GM12878 (cell line): ENCODE data around the gene AGO4. TPM values are rescaled to one million over a fixed set of nuclear protein-coding genes. Genes with fewer than 3 reads are reported as not detected.

Source experiments
- CREB1 ChIP-seq: IDR thresholded peaks from 2 replicates; pipeline ENCODE4 v1.6.1; 2012; ENCODE audit warnings: low read depth, mild to moderate bottlenecking, inconsistent platforms
- CREM ChIP-seq: IDR thresholded peaks from 2 replicates; pipeline ENCODE4 v1.6.1; 2014; ENCODE audit warnings: antibody characterized with exemption, low read depth
- WRNIP1 ChIP-seq: IDR thresholded peaks from 2 replicates; pipeline ENCODE4 v1.6.1; 2011; ENCODE audit warnings: low read depth, low read length, improper control_type of control experiment, borderline replicate concordance
- ZSCAN29 ChIP-seq: fragments of 450-650 bp; IDR thresholded peaks from 2 replicates; pipeline ENCODE4 v1.6.1; 2017; ENCODE audit warnings: mild to moderate bottlenecking, moderate library complexity
- polyA plus RNA-seq, 11 experiments: library from polyadenylated mRNA; depleted of rRNA in 4 of 11; unstranded in 6 of 11; stranded (reverse) in 5 of 11; fragments of >200 nt; fragmentation: Nextera tagmentation in 4 of 11; fragmentation: Illumina TruSeq in 1 of 11; extraction: Ambion mirVana in 4 of 11; extraction: Trizol in 1 of 11; gene quantifications; 1 replicate in 1 of 11; 2 replicates in 10 of 11; pipeline versions ENCODE4 v1.2.1 to v1.2.3, GENCODE V29; 2011 to 2016; ENCODE audit warnings: inconsistent platforms in 2 of 11, missing spikeins in 2 of 11, low read depth in 1 of 11
- total RNA-seq, 4 experiments: library from RNA; depleted of rRNA in 3 of 4; stranded (reverse); fragments of >200 nt in 3 of 4; fragmentation: Illumina TruSeq in 1 of 4; extraction: Trizol in 1 of 4; gene quantifications; 2 replicates each; pipeline versions ENCODE4 v1.2.1 to v1.2.3, GENCODE V29; 2013 to 2021
- TF ChIP-seq, protein P1 (sequence below): fragments of 450-650 bp; IDR thresholded peaks from 2 replicates; pipeline ENCODE4 v1.6.1; 2016; ENCODE audit warnings: mild to moderate bottlenecking, moderate library complexity, borderline replicate concordance
- TF ChIP-seq, protein P2 (sequence below): fragments of 450-650 bp; IDR thresholded peaks from 2 replicates; pipeline ENCODE4 v1.6.1; 2018; ENCODE audit warnings: mild to moderate bottlenecking, low read depth, moderate library complexity; ENCODE audit not compliant: partially characterized antibody
- TF ChIP-seq, protein P3 (sequence below): fragments of 450-650 bp; formaldehyde crosslinking; IDR thresholded peaks from 2 replicates; pipeline ENCODE4 v1.4.0; 2022; ENCODE audit warnings: mild to moderate bottlenecking, moderate library complexity

AGO4 gene
- total and polyA plus RNA-seq, 10 of the 15 experiments (the other 5 are each of a cell fraction or from before 2014, with no cell fraction given), result 1.2 to 7.9 (median 3.2) TPM

DNA sequence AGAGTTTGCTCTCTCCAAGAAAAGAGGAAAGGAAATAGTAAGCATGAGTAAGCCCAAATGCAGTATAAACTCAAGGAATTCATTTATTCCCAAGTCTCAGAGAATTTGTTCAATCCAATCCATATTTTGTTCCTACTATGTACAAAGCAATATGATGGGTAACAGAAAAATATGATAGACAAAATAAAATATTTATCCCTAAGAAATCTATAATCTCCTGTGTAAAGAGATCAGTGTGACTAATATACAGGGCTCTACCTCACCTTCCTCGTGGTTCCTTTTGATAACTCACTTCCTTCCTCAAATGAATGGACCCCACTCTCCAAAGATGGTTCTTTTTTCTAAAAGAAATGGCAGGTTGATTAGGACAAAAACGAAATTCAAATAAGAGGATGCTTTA, 45.7 kb upstream of the AGO4 start (continued):
- TF ChIP-seq, protein P1, sequence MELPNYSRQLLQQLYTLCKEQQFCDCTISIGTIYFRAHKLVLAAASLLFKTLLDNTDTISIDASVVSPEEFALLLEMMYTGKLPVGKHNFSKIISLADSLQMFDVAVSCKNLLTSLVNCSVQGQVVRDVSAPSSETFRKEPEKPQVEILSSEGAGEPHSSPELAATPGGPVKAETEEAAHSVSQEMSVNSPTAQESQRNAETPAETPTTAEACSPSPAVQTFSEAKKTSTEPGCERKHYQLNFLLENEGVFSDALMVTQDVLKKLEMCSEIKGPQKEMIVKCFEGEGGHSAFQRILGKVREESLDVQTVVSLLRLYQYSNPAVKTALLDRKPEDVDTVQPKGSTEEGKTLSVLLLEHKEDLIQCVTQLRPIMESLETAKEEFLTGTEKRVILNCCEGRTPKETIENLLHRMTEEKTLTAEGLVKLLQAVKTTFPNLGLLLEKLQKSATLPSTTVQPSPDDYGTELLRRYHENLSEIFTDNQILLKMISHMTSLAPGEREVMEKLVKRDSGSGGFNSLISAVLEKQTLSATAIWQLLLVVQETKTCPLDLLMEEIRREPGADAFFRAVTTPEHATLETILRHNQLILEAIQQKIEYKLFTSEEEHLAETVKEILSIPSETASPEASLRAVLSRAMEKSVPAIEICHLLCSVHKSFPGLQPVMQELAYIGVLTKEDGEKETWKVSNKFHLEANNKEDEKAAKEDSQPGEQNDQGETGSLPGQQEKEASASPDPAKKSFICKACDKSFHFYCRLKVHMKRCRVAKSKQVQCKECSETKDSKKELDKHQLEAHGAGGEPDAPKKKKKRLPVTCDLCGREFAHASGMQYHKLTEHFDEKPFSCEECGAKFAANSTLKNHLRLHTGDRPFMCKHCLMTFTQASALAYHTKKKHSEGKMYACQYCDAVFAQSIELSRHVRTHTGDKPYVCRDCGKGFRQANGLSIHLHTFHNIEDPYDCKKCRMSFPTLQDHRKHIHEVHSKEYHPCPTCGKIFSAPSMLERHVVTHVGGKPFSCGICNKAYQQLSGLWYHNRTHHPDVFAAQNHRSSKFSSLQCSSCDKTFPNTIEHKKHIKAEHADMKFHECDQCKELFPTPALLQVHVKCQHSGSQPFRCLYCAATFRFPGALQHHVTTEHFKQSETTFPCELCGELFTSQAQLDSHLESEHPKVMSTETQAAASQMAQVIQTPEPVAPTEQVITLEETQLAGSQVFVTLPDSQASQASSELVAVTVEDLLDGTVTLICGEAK, result no peak
- TF ChIP-seq, protein P2, sequence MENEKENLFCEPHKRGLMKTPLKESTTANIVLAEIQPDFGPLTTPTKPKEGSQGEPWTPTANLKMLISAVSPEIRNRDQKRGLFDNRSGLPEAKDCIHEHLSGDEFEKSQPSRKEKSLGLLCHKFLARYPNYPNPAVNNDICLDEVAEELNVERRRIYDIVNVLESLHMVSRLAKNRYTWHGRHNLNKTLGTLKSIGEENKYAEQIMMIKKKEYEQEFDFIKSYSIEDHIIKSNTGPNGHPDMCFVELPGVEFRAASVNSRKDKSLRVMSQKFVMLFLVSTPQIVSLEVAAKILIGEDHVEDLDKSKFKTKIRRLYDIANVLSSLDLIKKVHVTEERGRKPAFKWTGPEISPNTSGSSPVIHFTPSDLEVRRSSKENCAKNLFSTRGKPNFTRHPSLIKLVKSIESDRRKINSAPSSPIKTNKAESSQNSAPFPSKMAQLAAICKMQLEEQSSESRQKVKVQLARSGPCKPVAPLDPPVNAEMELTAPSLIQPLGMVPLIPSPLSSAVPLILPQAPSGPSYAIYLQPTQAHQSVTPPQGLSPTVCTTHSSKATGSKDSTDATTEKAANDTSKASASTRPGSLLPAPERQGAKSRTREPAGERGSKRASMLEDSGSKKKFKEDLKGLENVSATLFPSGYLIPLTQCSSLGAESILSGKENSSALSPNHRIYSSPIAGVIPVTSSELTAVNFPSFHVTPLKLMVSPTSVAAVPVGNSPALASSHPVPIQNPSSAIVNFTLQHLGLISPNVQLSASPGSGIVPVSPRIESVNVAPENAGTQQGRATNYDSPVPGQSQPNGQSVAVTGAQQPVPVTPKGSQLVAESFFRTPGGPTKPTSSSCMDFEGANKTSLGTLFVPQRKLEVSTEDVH, result no peak
- TF ChIP-seq ZSCAN29, result no peak
- TF ChIP-seq WRNIP1, result no peak
- TF ChIP-seq CREB1, result no peak
- no peak for TF ChIP-seq CREM
- TF ChIP-seq, protein P3, sequence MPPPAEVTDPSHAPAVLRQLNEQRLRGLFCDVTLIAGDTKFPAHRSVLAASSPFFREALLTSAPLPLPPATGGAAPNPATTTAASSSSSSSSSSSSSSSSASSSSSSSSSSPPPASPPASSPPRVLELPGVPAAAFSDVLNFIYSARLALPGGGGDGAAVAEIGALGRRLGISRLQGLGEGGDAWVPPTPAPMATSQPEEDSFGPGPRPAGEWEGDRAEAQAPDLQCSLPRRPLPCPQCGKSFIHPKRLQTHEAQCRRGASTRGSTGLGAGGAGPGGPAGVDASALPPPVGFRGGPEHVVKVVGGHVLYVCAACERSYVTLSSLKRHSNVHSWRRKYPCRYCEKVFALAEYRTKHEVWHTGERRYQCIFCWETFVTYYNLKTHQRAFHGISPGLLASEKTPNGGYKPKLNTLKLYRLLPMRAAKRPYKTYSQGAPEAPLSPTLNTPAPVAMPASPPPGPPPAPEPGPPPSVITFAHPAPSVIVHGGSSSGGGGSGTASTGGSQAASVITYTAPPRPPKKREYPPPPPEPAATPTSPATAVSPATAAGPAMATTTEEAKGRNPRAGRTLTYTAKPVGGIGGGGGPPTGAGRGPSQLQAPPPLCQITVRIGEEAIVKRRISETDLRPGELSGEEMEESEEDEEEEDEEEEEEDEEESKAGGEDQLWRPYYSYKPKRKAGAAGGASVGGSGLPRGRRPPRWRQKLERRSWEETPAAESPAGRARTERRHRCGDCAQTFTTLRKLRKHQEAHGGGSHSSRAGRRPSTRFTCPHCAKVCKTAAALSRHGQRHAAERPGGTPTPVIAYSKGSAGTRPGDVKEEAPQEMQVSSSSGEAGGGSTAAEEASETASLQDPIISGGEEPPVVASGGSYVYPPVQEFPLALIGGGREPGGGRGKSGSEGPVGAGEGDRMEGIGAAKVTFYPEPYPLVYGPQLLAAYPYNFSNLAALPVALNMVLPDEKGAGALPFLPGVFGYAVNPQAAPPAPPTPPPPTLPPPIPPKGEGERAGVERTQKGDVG (CRISPR knock-in tag), result no peak
